GM12891 (cell line): ENCODE data around the gene HBP1.

Experiments used
- POLR2A ChIP-seq: IDR thresholded peaks from 2 replicates; pipeline ENCODE4 v1.6.1; 2011; ENCODE audit warnings: low read depth, low read length, control low read depth
- POLR2AphosphoS5 ChIP-seq: IDR thresholded peaks from 2 replicates; pipeline ENCODE4 v1.6.1; 2011; ENCODE audit warnings: low read depth, low read length, control low read depth

- TF ChIP-seq POLR2AphosphoS5 (no peak), POLR2A (no peak)
Measured at GRCh38 chr7:107224374-107225223, 55.8 kb downstream of the HBP1 start.
